GM19468 (cell line): Measurements from ENCODE around the gene KRTAP10-6.
"Not testable (repeated sequence)": the region's sequence is repeated elsewhere in the genome, so short reads cannot be mapped to it uniquely, and the experiment has no call there.

ENCODE experiments used
- ATAC-seq: cut with Tn5 transposase; IDR thresholded peaks from one replicate; pipeline ENCODE4 v1.9.1; 2021; ENCODE audit warnings: mild to moderate bottlenecking, moderate library complexity, moderate number of reproducible peaks; ENCODE audit not compliant: unreplicated experiment; ENCODE audit errors: extremely low read depth

KRTAP10-6 gene

GRCh38 chr21:44618909-44619308 is 26.6 kb upstream of the KRTAP10-6 start:
- ATAC-seq = no peak

GRCh38 chr21:44618504-44618903 is 26.2 kb upstream of the KRTAP10-6 start:
- no peak for ATAC-seq

- no peak for ATAC-seq
These were observed 24.8 kb upstream of the KRTAP10-6 start for GRCh38 chr21:44617071-44617501.

GRCh38 chr21:44616591-44616926 is 24.3 kb upstream of the KRTAP10-6 start:
- ATAC-seq = no peak

GRCh38 chr21:44615911-44616590 is 23.7 kb upstream of the KRTAP10-6 start:
- ATAC-seq = no peak

- no peak for ATAC-seq
These were observed 23.2 kb upstream of the KRTAP10-6 start for GRCh38 chr21:44615466-44615865.

GRCh38 chr21:44614961-44615391 is 22.7 kb upstream of the KRTAP10-6 start:
- no peak for ATAC-seq

- ATAC-seq = no peak
These were observed 21.9 kb upstream of the KRTAP10-6 start for GRCh38 chr21:44614161-44614631.

GRCh38 chr21:44613386-44614155 is 21.3 kb upstream of the KRTAP10-6 start:
- no peak for ATAC-seq

- no peak for ATAC-seq
These were observed 20.4 kb upstream of the KRTAP10-6 start for GRCh38 chr21:44612669-44613229.

GRCh38 chr21:44612029-44612486 is 19.8 kb upstream of the KRTAP10-6 start, which contains the start of gene KRTAP10-8:
Gene KRTAP10-8, plus strand, starts transcription at chr21:44612079. Its CDS starts 22 bp downstream, at chr21:44612101.
- ATAC-seq = no peak

GRCh38 chr21:44611551-44611950 is 19.2 kb upstream of the KRTAP10-6 start:
- ATAC-seq = no peak

GRCh38 chr21:44610157-44610843 is 18.0 kb upstream of the KRTAP10-6 start:
- not testable (repeated sequence) for ATAC-seq

GRCh38 chr21:44609193-44609592 is 16.9 kb upstream of the KRTAP10-6 start:
- ATAC-seq = no peak

GRCh38 chr21:44606495-44606894 is 14.2 kb upstream of the KRTAP10-6 start:
- ATAC-seq = no peak

GRCh38 chr21:44603911-44604310 is 11.6 kb upstream of the KRTAP10-6 start:
- no peak for ATAC-seq

- ATAC-seq = no peak
These were observed 11.0 kb upstream of the KRTAP10-6 start for GRCh38 chr21:44603109-44603875.

- no peak for ATAC-seq
These were observed 10.2 kb upstream of the KRTAP10-6 start for GRCh38 chr21:44602463-44602850.

- no peak for ATAC-seq
These were observed 9.5 kb upstream of the KRTAP10-6 start for GRCh38 chr21:44601596-44602462.
